T-helper 2 cell (primary cell): ENCODE results near the gene WNK2.
"Not testable (repeated sequence)": the region's sequence is repeated elsewhere in the genome, so short reads cannot be mapped to it uniquely, and the experiment has no call there.

ENCODE experiments used
- DNase-seq, 5 experiments: peaks; one replicate each; pipeline versions ENCODE4 v3.0.0 to v3.0.0-alpha.2; 2012 to 2022

Gene WNK2

DNA sequence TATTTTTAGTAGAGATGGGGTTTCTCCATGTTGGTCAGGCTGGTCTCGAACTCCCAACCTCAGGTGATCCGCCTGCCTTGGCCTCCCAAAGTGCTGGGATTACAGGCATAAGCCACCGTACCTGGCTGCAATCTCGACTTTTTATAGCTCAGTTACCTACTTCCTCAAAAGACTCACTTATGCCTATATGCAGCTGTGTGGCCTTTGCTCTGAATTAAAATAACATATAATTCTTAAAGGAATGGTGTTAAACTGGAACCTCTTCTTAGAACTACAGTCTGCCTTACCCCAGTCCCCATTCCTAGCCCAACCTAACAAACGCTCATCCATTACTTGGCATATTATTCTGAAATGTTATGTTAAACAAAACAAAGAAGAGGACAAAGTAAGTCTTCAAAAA lies 157.9 kb downstream of the WNK2 start:
- not testable (repeated sequence) for DNase-seq

DNA sequence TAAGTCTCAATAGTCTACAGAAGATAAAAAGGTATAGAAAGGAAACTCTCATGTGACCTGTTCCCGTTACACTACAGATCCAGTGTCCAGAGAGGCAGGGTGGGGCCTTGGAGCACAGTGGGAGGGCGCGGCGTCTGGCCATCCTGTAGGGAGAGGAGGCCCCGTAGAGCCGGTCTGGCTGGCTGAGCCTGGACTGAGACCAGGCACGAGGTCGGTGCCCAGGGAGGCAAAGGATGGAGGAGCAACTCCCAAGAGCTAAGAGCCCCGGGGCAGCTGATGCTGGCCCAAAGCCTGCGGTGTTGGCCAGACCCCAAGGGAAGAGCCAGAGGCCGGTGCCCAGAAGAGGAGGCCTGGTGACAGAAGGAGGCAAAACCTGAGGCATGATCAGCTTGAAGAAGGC lies 158.5 kb downstream of the WNK2 start:
- DNase-seq, result not testable (repeated sequence)

- no peak for DNase-seq
Observed at GRCh38 chr9:93343663-93344062, 159.7 kb downstream of the WNK2 start.

GRCh38 chr9:93345643-93346230 lies 161.8 kb downstream of the WNK2 start:
- no peak for DNase-seq

- no peak for DNase-seq
Observed at GRCh38 chr9:93346231-93347112, 162.5 kb downstream of the WNK2 start.

GRCh38 chr9:93347371-93347975 lies 163.5 kb downstream of the WNK2 start:
- DNase-seq, result not testable (repeated sequence)

- DNase-seq, result not testable (repeated sequence)
Observed at GRCh38 chr9:93353413-93354310, 169.7 kb downstream of the WNK2 start.

GRCh38 chr9:93354451-93354850 lies 170.5 kb downstream of the WNK2 start:
- DNase-seq, result no peak

- DNase-seq, result no peak
Observed at GRCh38 chr9:93355827-93356226, 171.9 kb downstream of the WNK2 start.

DNA sequence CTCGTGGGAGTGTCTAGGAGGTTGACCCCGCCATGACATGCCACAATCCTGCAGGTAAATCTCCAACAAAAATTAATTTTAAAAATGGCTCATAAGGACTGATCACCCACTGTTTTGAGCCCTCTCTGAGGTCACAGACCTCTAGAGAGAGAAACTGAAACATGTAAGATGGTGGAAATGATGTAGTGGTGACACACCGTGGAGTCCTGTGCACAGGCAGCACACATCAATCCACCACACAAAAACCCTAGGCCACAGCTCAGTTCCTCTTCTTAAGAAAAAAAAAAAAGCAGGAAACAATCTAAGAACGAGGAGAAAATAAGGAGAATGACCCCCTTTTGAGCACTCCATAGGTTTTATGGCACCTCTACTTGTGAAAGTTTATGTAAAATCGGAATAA lies 173.7 kb downstream of the WNK2 start:
- DNase-seq, result peak in 1 of 5 experiments; percentile 66

- not testable (repeated sequence) for DNase-seq
Observed at GRCh38 chr9:93359907-93360306, 176.0 kb downstream of the WNK2 start.

GRCh38 chr9:93361995-93362394 lies 178.1 kb downstream of the WNK2 start:
- DNase-seq, result no peak

- no peak for DNase-seq
Observed at GRCh38 chr9:93364734-93365426, 180.9 kb downstream of the WNK2 start.

GRCh38 chr9:93365427-93366118 lies 181.6 kb downstream of the WNK2 start:
- DNase-seq, result no peak

DNA sequence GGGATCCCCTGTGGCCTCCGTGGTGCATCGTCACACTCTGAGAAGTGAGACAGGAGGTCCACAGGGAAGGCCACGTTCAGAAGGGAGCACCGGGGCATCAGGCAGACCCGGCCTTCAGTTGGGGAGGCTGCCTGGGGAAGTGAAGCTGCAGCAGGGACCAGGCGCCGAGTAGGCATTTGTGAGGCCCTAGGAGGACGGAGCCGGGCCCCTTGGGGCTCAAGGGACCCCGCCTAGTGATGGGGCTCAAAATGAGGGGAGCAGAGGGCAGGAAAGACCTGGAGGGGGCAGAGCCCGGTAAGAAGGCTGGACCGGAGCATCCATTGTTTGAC lies 182.1 kb downstream of the WNK2 start:
- no peak for DNase-seq

GRCh38 chr9:93366486-93366885 lies 182.5 kb downstream of the WNK2 start:
- DNase-seq, result not testable (repeated sequence)

GRCh38 chr9:93368437-93368836 lies 184.5 kb downstream of the WNK2 start:
- no peak for DNase-seq

- DNase-seq, result no peak
Observed at GRCh38 chr9:93369686-93370085, 185.7 kb downstream of the WNK2 start.
